Lower lobe of right lung (tissue), 2 donors: ENCODE data around the gene JAKMIP1. TPM values are rescaled to one million over a fixed set of nuclear protein-coding genes. Genes with fewer than 3 reads are reported as not detected.
A peak's percentile ranks its signal among the peaks of the same experiment; 100 is the strongest.

ENCODE experiments used
- ATAC-seq, 2 donors: fragments of 200-7000 bp; cut with Tn5 transposase; one replicate each; pipeline ENCODE4 v1.9.1; 2020 to 2022; ENCODE audit warnings: mild to moderate bottlenecking in 2 of 2, moderate library complexity in 2 of 2
- DNase-seq: peaks from one replicate; pipeline ENCODE4 v3.0.0-alpha.2; 2020
- H3K27ac ChIP-seq: fragments of 200-600 bp; one replicate; pipeline ENCODE4 v1.8.0; 2022
- H3K27me3 ChIP-seq: fragments of 200-600 bp; one replicate; pipeline ENCODE4 v1.8.0; 2022; ENCODE audit warnings: low read depth
- H3K36me3 ChIP-seq: fragments of 200-600 bp; one replicate; pipeline ENCODE4 v1.8.0; 2022; ENCODE audit warnings: mild to moderate bottlenecking
- H3K4me1 ChIP-seq: fragments of 200-600 bp; one replicate; pipeline ENCODE4 v1.8.0; 2022
- H3K4me3 ChIP-seq: fragments of 200-600 bp; one replicate; pipeline ENCODE4 v1.8.0; 2022; ENCODE audit warnings: mild to moderate bottlenecking
- H3K9me3 ChIP-seq: fragments of 200-600 bp; one replicate; pipeline ENCODE4 v1.8.0; 2022
- intact Hi-C: fragments of 100-400 bp; cut with DNase I; formaldehyde crosslinking; loops from one replicate; pipeline ENCODE4 v1.11.0; 2022
- total RNA-seq: library from RNA; stranded (reverse); fragmentation: NEBNext Ultra II Directional; extraction: Animal tissue kit (Norgen Biotek cat#: 25700); gene quantifications from one replicate; pipeline ENCODE4 v1.2.1, GENCODE V29; 2021
- TF ChIP-seq, protein P1 (sequence below): fragments of 200-600 bp; IDR thresholded peaks from one replicate; pipeline ENCODE4 v1.8.0; 2022; ENCODE audit warnings: antibody characterized with exemption, mild to moderate bottlenecking
- donor health status: DM: no; HTN: yes; CAD: no; lungs with severe emphysema.

JAKMIP1 gene
- total RNA-seq, 1 donor from 2014 or later, result 0.65 TPM

DNA sequence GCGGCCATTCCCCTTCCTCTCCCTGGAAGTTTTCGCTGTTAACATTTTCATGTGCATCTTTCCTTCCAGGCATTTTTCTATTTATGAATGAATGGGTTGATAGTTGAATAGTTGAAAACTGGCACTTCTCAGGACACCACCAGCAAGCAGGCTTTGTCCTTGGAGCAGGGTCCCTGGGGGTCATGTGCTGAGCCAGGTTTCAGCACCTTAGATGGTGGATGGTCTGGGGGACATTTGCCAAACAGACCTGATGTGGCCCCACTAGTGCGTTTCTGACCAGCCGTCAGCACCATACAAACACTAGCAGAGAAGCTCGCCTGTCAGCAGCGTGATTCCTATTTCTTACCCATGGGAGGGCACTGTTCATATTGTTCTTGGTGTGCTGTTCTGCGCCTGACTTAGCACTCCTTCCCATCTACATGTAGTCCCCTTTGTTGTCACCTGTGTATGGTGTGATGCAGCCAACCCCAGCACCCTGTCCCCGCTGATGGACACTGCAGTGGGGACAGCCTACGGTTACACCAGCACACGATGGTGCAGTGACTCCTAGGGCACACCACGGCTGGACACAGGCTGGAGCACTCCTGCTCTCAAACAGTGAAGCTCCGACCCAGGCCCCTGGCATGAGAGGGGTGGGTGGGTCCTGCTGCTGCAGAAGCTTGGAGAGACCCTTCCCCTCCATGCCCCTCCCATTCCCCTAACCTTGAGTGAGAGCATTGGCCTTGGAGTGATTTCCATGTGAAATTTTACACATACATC is 42.1 kb upstream of the JAKMIP1 start:
- H3K4me1 ChIP-seq, result no peaks in the 10 kb centered on the region
- intact Hi-C loops, result no loop called here
- DNase-seq (peak; percentile 12), ATAC-seq (no peak)
- H3K27ac ChIP-seq, result no peak overlapping the region
- H3K9me3 ChIP-seq, result no peaks in the 10 kb centered on the region
- TF ChIP-seq, protein P1, sequence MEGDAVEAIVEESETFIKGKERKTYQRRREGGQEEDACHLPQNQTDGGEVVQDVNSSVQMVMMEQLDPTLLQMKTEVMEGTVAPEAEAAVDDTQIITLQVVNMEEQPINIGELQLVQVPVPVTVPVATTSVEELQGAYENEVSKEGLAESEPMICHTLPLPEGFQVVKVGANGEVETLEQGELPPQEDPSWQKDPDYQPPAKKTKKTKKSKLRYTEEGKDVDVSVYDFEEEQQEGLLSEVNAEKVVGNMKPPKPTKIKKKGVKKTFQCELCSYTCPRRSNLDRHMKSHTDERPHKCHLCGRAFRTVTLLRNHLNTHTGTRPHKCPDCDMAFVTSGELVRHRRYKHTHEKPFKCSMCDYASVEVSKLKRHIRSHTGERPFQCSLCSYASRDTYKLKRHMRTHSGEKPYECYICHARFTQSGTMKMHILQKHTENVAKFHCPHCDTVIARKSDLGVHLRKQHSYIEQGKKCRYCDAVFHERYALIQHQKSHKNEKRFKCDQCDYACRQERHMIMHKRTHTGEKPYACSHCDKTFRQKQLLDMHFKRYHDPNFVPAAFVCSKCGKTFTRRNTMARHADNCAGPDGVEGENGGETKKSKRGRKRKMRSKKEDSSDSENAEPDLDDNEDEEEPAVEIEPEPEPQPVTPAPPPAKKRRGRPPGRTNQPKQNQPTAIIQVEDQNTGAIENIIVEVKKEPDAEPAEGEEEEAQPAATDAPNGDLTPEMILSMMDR, result no peak
- H3K27me3 ChIP-seq, result peaks cover 53% of the 10 kb centered on the region
- H3K36me3 ChIP-seq, result no peaks in the 10 kb centered on the region
- H3K4me3 ChIP-seq, result no peak overlapping the region

GRCh38 chr4:6241062-6241845 is 40.9 kb upstream of the JAKMIP1 start:
- Histone ChIP-seq H3K27me3 (peaks cover 43% of the 10 kb centered on the region), H3K4me3 (no peak overlapping the region), H3K27ac (no peak overlapping the region), H3K4me1 (no peaks in the 10 kb centered on the region), H3K9me3 (no peaks in the 10 kb centered on the region), H3K36me3 (no peaks in the 10 kb centered on the region)
- ATAC-seq (no peak), DNase-seq (peak; percentile 28)
- intact Hi-C loops, result no loop called here
- TF ChIP-seq, protein P1, result no peak

- ATAC-seq, result no peak
- no peaks in the 10 kb centered on the region for H3K4me1 ChIP-seq
- H3K27me3 ChIP-seq, result peaks cover 31% of the 10 kb centered on the region
- no peak overlapping the region for H3K4me3 ChIP-seq
- no peaks in the 10 kb centered on the region for H3K36me3 ChIP-seq
- TF ChIP-seq, protein P1, result no peak
- peak; percentile 25 for DNase-seq
- no peak overlapping the region for H3K27ac ChIP-seq
- no peaks in the 10 kb centered on the region for H3K9me3 ChIP-seq
- intact Hi-C loops, result no loop called here
These were observed 39.6 kb upstream of the JAKMIP1 start for GRCh38 chr4:6239968-6240367.

DNA sequence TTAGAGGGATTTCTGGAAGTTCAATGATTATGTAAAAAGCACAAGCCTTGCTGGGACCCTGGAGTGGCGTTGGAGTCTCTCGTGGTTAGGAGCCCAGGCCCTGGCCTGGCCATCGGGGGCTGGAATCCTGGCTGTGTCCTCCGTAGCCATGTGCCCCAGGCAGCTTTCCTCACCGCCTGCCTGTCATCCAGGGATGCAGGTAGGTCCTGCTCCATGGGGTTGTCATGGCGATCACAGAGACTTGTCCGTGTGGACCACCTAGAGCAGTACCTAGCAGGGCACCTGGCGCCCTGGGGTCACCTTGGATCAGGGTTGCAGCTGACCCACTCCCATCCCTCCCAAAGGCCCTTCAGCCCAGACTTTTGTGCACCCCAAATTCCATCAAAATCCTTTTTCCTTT is 39.1 kb upstream of the JAKMIP1 start:
- Histone ChIP-seq H3K27ac (no peak overlapping the region), H3K27me3 (peaks cover 28% of the 10 kb centered on the region), H3K36me3 (no peaks in the 10 kb centered on the region), H3K4me3 (no peak overlapping the region), H3K4me1 (no peaks in the 10 kb centered on the region), H3K9me3 (no peaks in the 10 kb centered on the region)
- intact Hi-C loops, result no loop called here
- TF ChIP-seq, protein P1, result no peak
- DNase-seq (peak; percentile 38), ATAC-seq (no peak)

GRCh38 chr4:6236816-6237390 is 36.6 kb upstream of the JAKMIP1 start:
- H3K4me1 ChIP-seq, result no peaks in the 10 kb centered on the region
- H3K27me3 ChIP-seq, result peaks cover 6% of the 10 kb centered on the region
- ATAC-seq, result no peak
- no peaks in the 10 kb centered on the region for H3K9me3 ChIP-seq
- DNase-seq, result no peak
- H3K36me3 ChIP-seq, result no peaks in the 10 kb centered on the region
- intact Hi-C loops, result no loop called here
- no peak overlapping the region for H3K4me3 ChIP-seq
- TF ChIP-seq, protein P1, result no peak
- H3K27ac ChIP-seq, result no peak overlapping the region
